HepG2 (cell line): ENCODE data around the gene KIR2DL1. TPM values are rescaled to one million over a fixed set of nuclear protein-coding genes. Genes with fewer than 3 reads are reported as not detected.
"Not testable (repeated sequence)": the region's sequence is repeated elsewhere in the genome, so short reads cannot be mapped to it uniquely, and the experiment has no call there.

ENCODE experiments used
- ATAC-seq: fragments of 200-7000 bp; cut with Tn5 transposase; 3 replicates; pipeline ENCODE4 v1.9.1; 2020; ENCODE audit warnings: mild to moderate bottlenecking, moderate library complexity
- BruUV-seq: library from RNA; stranded (reverse); fragments of 400-500 nt; replicated peaks from 2 replicates; lab custom pipeline; 2021; lab: Mats Ljungman, UMichigan
- CTCF ChIA-PET: fragments of 300-600 bp; formaldehyde crosslinking; extraction: SDS; loops from one replicate; lab custom pipeline; 2021; ENCODE audit warnings: low total read pairs, inconsistent platforms, low intra/inter-chr PET ratio; lab: Yijun Ruan, JAX
- POLR2A ChIA-PET: fragments of 350-600 bp; sonication (Branson Sonifier 250); formaldehyde crosslinking; loops from one replicate; lab custom pipeline; 2020; ENCODE audit warnings: antibody characterized with exemption, inconsistent platforms; lab: Yijun Ruan, JAX
- DNase-seq: peaks from one replicate; pipeline ENCODE4 v3.0.0-alpha.2; 2015; ENCODE audit warnings: low spot score
- FAIRE-seq: peaks from 3 replicates; lab custom pipeline; 2011; peaks lifted over from hg19 to GRCh38; lab: Jason Lieb, UNC
- H2AFZ ChIP-seq: one replicate; pipeline ENCODE4 v1.6.1; 2011; ENCODE audit warnings: low read length, inconsistent platforms
- H3K27ac ChIP-seq: fragments of 300-600 bp; 3 replicates; pipeline ENCODE4 v1.8.0; 2011; ENCODE audit warnings: mixed run types, mild to moderate bottlenecking, mixed read lengths, low read length, inconsistent platforms; ENCODE audit not compliant: insufficient read depth; ENCODE audit errors: extremely low read length
- H3K27me3 ChIP-seq, 2 experiments: fragments of 200-600 bp in 1 of 2; 2 replicates in 1 of 2; 3 replicates in 1 of 2; pipeline versions ENCODE4 v1.6.0 to v1.8.0; 2011; ENCODE audit warnings: low read length in 2 of 2, mild to moderate bottlenecking in 2 of 2, moderate library complexity in 2 of 2, inconsistent platforms in 1 of 2; ENCODE audit not compliant: insufficient read depth in 2 of 2, control insufficient read depth in 1 of 2
- H3K36me3 ChIP-seq, 2 experiments: fragments of 200-600 bp in 1 of 2; replicated peaks in 1 of 2; 2 replicates in 1 of 2; 3 replicates in 1 of 2; pipeline versions ENCODE4 v1.5.1 to v1.8.0; 2011; ENCODE audit warnings: low read length in 2 of 2, inconsistent platforms in 1 of 2; ENCODE audit not compliant: insufficient read depth in 2 of 2, control insufficient read depth in 1 of 2
- H3K4me1 ChIP-seq: 2 replicates; pipeline ENCODE4 v1.5.1; 2012; ENCODE audit warnings: low read length, inconsistent platforms; ENCODE audit not compliant: insufficient read depth
- H3K4me2 ChIP-seq: 2 replicates; pipeline ENCODE4 v1.6.0; 2011; ENCODE audit warnings: low read depth, low read length, inconsistent platforms
- H3K4me3 ChIP-seq, 3 experiments: fragments of 200-600 bp in 1 of 3; sonication (generic), shearing (Covaris generic) in 1 of 3; replicated peaks in 1 of 3; 2 replicates each; pipeline ENCODE4 v1.5.1; 2011 to 2016; ENCODE audit warnings: low read length in 3 of 3, inconsistent platforms in 2 of 3, low read depth in 2 of 3, mild to moderate bottlenecking in 2 of 3, control low read depth in 1 of 3, mixed read lengths in 1 of 3; ENCODE audit not compliant: insufficient read depth in 1 of 3
- H3K79me2 ChIP-seq: one replicate; pipeline ENCODE4 v1.6.1; 2011; ENCODE audit warnings: low read length, inconsistent platforms; ENCODE audit not compliant: insufficient read depth
- H3K9ac ChIP-seq: 2 replicates; pipeline ENCODE4 v1.6.0; 2011; ENCODE audit warnings: mild to moderate bottlenecking, low read depth, low read length, inconsistent platforms; ENCODE audit not compliant: insufficient read depth
- H3K9me3 ChIP-seq: 2 replicates; pipeline ENCODE4 v1.5.1; 2012; ENCODE audit warnings: mild to moderate bottlenecking, low read length
- H4K20me1 ChIP-seq: 2 replicates; pipeline ENCODE4 v1.6.0; 2011; ENCODE audit warnings: inconsistent platforms, mild to moderate bottlenecking, low read length, moderate library complexity; ENCODE audit not compliant: insufficient read depth
- HHEX ChIP-seq: IDR thresholded peaks from 2 replicates; pipeline ENCODE4 v1.6.1; 2016; ENCODE audit warnings: control low read depth
- KLF12 ChIP-seq: sonication (generic); formaldehyde crosslinking; IDR thresholded peaks from 2 replicates; pipeline ENCODE4 v1.4.0; 2020; ENCODE audit warnings: missing genetic modification reagents, borderline replicate concordance
- MNT ChIP-seq: fragments of 450-650 bp; IDR thresholded peaks from 2 replicates; pipeline ENCODE4 v1.6.1; 2016
- MYC ChIP-seq: sonication (generic); formaldehyde crosslinking; IDR thresholded peaks from 2 replicates; pipeline ENCODE4 v1.9.0; 2021; ENCODE audit warnings: missing genetic modification reagents, borderline replicate concordance
- PREB ChIP-seq: sonication (generic); formaldehyde crosslinking; IDR thresholded peaks from 2 replicates; pipeline ENCODE4 v1.4.0; 2020; ENCODE audit warnings: missing genetic modification reagents
- SAP130 ChIP-seq: IDR thresholded peaks from 2 replicates; pipeline ENCODE4 v1.6.1; 2016; ENCODE audit warnings: low read depth
- TAF15 ChIP-seq: fragments of 200-400 bp; formaldehyde crosslinking; IDR thresholded peaks from one replicate; pipeline ENCODE4 v1.6.1; 2018; ENCODE audit warnings: mild to moderate bottlenecking, low read depth, low read length; ENCODE audit not compliant: poor library complexity, severe bottlenecking
- TP53 ChIP-seq: sonication (generic); formaldehyde crosslinking; conservative IDR thresholded peaks from 2 replicates; pipeline ENCODE4 v1.4.0; 2020; ENCODE audit warnings: missing genetic modification reagents
- ZFP91 ChIP-seq: sonication (generic); formaldehyde crosslinking; IDR thresholded peaks from 2 replicates; pipeline ENCODE4 v1.9.0; 2022; ENCODE audit warnings: missing genetic modification reagents, mild to moderate bottlenecking, borderline replicate concordance
- WGBS: methylation state at CpG from one replicate; pipeline ENCODE4 v1.1.6; 2017; ENCODE audit warnings: low lambda C conversion rate; 5-methylcytosine and 5-hydroxymethylcytosine counted together
- in situ Hi-C: cut with HindIII; loops from 2 replicates; pipeline ENCODE4 v1.10.0; 2017; ENCODE audit warnings: low pct_unique_long_range_greater_than_20kb; ENCODE audit not compliant: extremely low pct_ligation_motif_present
- intact Hi-C: fragments of 100-400 bp; cut with micrococcal nuclease; formaldehyde crosslinking; loops from one replicate; pipeline ENCODE4 v1.10.0; 2022; ENCODE audit not compliant: unreplicated experiment
- polyA plus RNA-seq, 8 experiments: library from polyadenylated mRNA; depleted of rRNA in 3 of 8; stranded (reverse) in 7 of 8; unstranded in 1 of 8; fragments of >200 nt; fragmentation: Illumina TruSeq in 4 of 8; extraction: Trizol in 4 of 8; gene quantifications; 2 replicates each; pipeline versions ENCODE4 v1.2.1 to v1.2.3, GENCODE V29; 2011 to 2016; ENCODE audit warnings: low read depth in 4 of 8, missing spikeins in 1 of 8, mixed read lengths in 1 of 8; ENCODE audit not compliant: insufficient read depth in 1 of 8
- total RNA-seq, 5 experiments: library from RNA; depleted of rRNA; stranded (reverse); fragments of >200 nt; fragmentation: Illumina TruSeq; extraction: Trizol; gene quantifications; 2 replicates each; pipeline ENCODE4 v1.2.3, GENCODE V29; 2016; ENCODE audit warnings: low read depth in 1 of 5

KIR2DL1 gene
- total and polyA plus RNA-seq, 2 of the 13 experiments (the other 11 are each of a cell fraction or from before 2014, with no cell fraction given), result not detected

GRCh38 chr19:54738306-54738705 lies 31.3 kb upstream of the KIR2DL1 start, which contains the start of gene KIR2DL3:
Gene KIR2DL3 (plus strand): TSS chr19:54738513. CDS start chr19:54738546, 33 bp downstream.
- ATAC-seq, H4K20me1 ChIP-seq, H3K27me3 ChIP-seq, H3K4me1 ChIP-seq, DNase-seq, CTCF ChIA-PET, H3K9me3 ChIP-seq, H3K4me3 ChIP-seq, POLR2A ChIA-PET, FAIRE-seq, H3K4me2 ChIP-seq, BruUV-seq, H3K27ac ChIP-seq, H3K79me2 ChIP-seq, H3K9ac ChIP-seq, intact Hi-C loops, H3K36me3 ChIP-seq, H2AFZ ChIP-seq, in situ Hi-C loops: not testable (repeated sequence)
- 50% methylated on average over 16 of the region's 16 CpGs for WGBS

- TF ChIP-seq TAF15, result no peak
- TF ChIP-seq ZFP91, result no peak
- no peak for TF ChIP-seq TP53
- no peak for TF ChIP-seq PREB
- TF ChIP-seq HHEX (CRISPR knock-in tag), result no peak
- TF ChIP-seq MNT, result no peak
- TF ChIP-seq MYC, result no peak
- TF ChIP-seq KLF12, result no peak
- TF ChIP-seq SAP130 (CRISPR knock-in tag), result no peak
- BruUV-seq, result no TSS peak
- FAIRE-seq (no peak), DNase-seq (no peak), ATAC-seq (no peak)
- in situ Hi-C loops, result no loop called here
- WGBS, result 6% methylated on average over 1 of the region's 1 CpG
- CTCF ChIA-PET, result no interaction called here
- Histone ChIP-seq H3K4me3 (no peak overlapping the region), H3K27ac (no peak overlapping the region), H3K4me2 (no peak overlapping the region), H3K4me1 (no peaks in the 10 kb centered on the region), H3K27me3 (no peaks in the 10 kb centered on the region; a peak in 1 of 5 replicates), H3K36me3 (no peaks in the 10 kb centered on the region), H2AFZ (no peak overlapping the region), H4K20me1 (no peaks in the 10 kb centered on the region), H3K9ac (no peak overlapping the region), H3K9me3 (no peaks in the 10 kb centered on the region), H3K79me2 (no peaks in the 10 kb centered on the region)
- POLR2A ChIA-PET, result no interaction called here
- intact Hi-C loops, result no loop called here
These were observed 30.9 kb upstream of the KIR2DL1 start for GRCh38 chr19:54738715-54739114.
